ENCODE results near the gene PPFIA4.

GRCh38 chr1:203100516-203100869 lies 74.2 kb downstream of the PPFIA4 start:
- TF ChIP-seq CTCF (conservative IDR thresholded peaks at IDR 0.05 in 1 of 2, IDR thresholded peaks at IDR 0.05 in 1 of 2; ENCODE audit: extremely low read depth in 1 of 2, insufficient read depth in 1 of 2, low read depth in 1 of 2, low read length in 2 of 2) (no peak), EZH2 (IDR thresholded peaks at IDR 0.05; ENCODE audit: borderline replicate concordance, low read length) (no peak)

Data from mammary epithelial cell (primary cell).